ENCODE measurements around the gene RANBP10. TPM values are rescaled to one million over a fixed set of nuclear protein-coding genes. Genes with fewer than 3 reads are reported as not detected.

The RANBP10 gene
- total RNA-seq, 1 experiment from 2014 or later: 10.7 TPM

GRCh38 chr16:67801241-67801640 lies 5.1 kb downstream of the RANBP10 start:
- no peak overlapping the region for H2AFZ ChIP-seq (ENCODE audit: low read length)
- peaks cover 82% of the 10 kb centered on the region for H3K79me2 ChIP-seq (ENCODE audit: low read length)
- no peak overlapping the region for H3K4me2 ChIP-seq (ENCODE audit: low read depth, low read length, poor library complexity, severe bottlenecking)
- no peaks in the 10 kb centered on the region for H3K9me3 ChIP-seq (ENCODE audit: low read length)
- H3K4me3 ChIP-seq (ENCODE audit: low read length): no peak overlapping the region
- H3K27ac ChIP-seq (ENCODE audit: low read length): peak overlapping the region; percentile 62
- peaks cover 14% of the 10 kb centered on the region for H3K36me3 ChIP-seq (ENCODE audit: insufficient read depth, low read length)
- no peaks in the 10 kb centered on the region for H4K20me1 ChIP-seq (ENCODE audit: insufficient read depth, low read depth, low read length)
- peaks cover 28% of the 10 kb centered on the region for H3K4me1 ChIP-seq (ENCODE audit: low read length)
- H3K9me2 ChIP-seq (replicated peaks; ENCODE audit: insufficient read depth, low read length): no peaks in the 10 kb centered on the region
- H3K27me3 ChIP-seq (ENCODE audit: low read length): no peaks in the 10 kb centered on the region
- H3K9ac ChIP-seq (ENCODE audit: low read length): no peak overlapping the region
- no peak for DNase-seq

- Histone ChIP-seq H3K4me1 (ENCODE audit: low read length) (peaks cover 27% of the 10 kb centered on the region), H3K27ac (ENCODE audit: low read length) (no peak overlapping the region)
These were observed 5.9 kb downstream of the RANBP10 start for GRCh38 chr16:67800338-67800926.

GRCh38 chr16:67796099-67796718 lies 10.2 kb downstream of the RANBP10 start:
- Histone ChIP-seq H3K27me3 (ENCODE audit: low read length) (no peaks in the 10 kb centered on the region), H3K4me2 (ENCODE audit: low read depth, low read length, poor library complexity, severe bottlenecking) (no peak overlapping the region), H3K4me3 (ENCODE audit: low read length) (no peak overlapping the region), H3K9me3 (ENCODE audit: low read length) (no peaks in the 10 kb centered on the region), H3K36me3 (ENCODE audit: insufficient read depth, low read length) (no peaks in the 10 kb centered on the region), H3K9ac (ENCODE audit: low read length) (no peak overlapping the region), H3K79me2 (ENCODE audit: low read length) (peaks cover 59% of the 10 kb centered on the region), H3K4me1 (ENCODE audit: low read length) (no peaks in the 10 kb centered on the region), H2AFZ (ENCODE audit: low read length) (no peak overlapping the region), H3K27ac (ENCODE audit: low read length) (no peak overlapping the region), H4K20me1 (ENCODE audit: insufficient read depth, low read depth, low read length) (no peaks in the 10 kb centered on the region), H3K9me2 (replicated peaks; ENCODE audit: insufficient read depth, low read length) (no peaks in the 10 kb centered on the region)
- no peak for DNase-seq

More at GRCh38 chr16:67800338-67800926, 5.9 kb downstream of the RANBP10 start:
- Histone ChIP-seq H3K9me3 (ENCODE audit: low read length) (no peaks in the 10 kb centered on the region), H3K4me3 (ENCODE audit: low read length) (no peak overlapping the region), H3K36me3 (ENCODE audit: insufficient read depth, low read length) (peaks cover 14% of the 10 kb centered on the region), H3K79me2 (ENCODE audit: low read length) (peaks cover 76% of the 10 kb centered on the region), H4K20me1 (ENCODE audit: insufficient read depth, low read depth, low read length) (no peaks in the 10 kb centered on the region), H3K4me2 (ENCODE audit: low read depth, low read length, poor library complexity, severe bottlenecking) (no peak overlapping the region), H2AFZ (ENCODE audit: low read length) (no peak overlapping the region), H3K27me3 (ENCODE audit: low read length) (no peaks in the 10 kb centered on the region), H3K9me2 (replicated peaks; ENCODE audit: insufficient read depth, low read length) (no peaks in the 10 kb centered on the region), H3K9ac (ENCODE audit: low read length) (no peak overlapping the region)
- no peak for DNase-seq

GRCh38 chr16:67790071-67790470 lies 16.3 kb downstream of the RANBP10 start:
- no peak overlapping the region for H3K27ac ChIP-seq (ENCODE audit: low read length)
- H3K9ac ChIP-seq (ENCODE audit: low read length): no peak overlapping the region
- no peaks in the 10 kb centered on the region for H3K36me3 ChIP-seq (ENCODE audit: insufficient read depth, low read length)
- H3K4me3 ChIP-seq (ENCODE audit: low read length): no peak overlapping the region
- no peak overlapping the region for H2AFZ ChIP-seq (ENCODE audit: low read length)
- no peaks in the 10 kb centered on the region for H3K9me2 ChIP-seq (replicated peaks; ENCODE audit: insufficient read depth, low read length)
- H3K4me1 ChIP-seq (ENCODE audit: low read length): peaks cover 10% of the 10 kb centered on the region
- H3K9me3 ChIP-seq (ENCODE audit: low read length): no peaks in the 10 kb centered on the region
- H3K27me3 ChIP-seq (ENCODE audit: low read length): no peaks in the 10 kb centered on the region
- H4K20me1 ChIP-seq (ENCODE audit: insufficient read depth, low read depth, low read length): no peaks in the 10 kb centered on the region
- no peak overlapping the region for H3K4me2 ChIP-seq (ENCODE audit: low read depth, low read length, poor library complexity, severe bottlenecking)
- no peak for DNase-seq
- peaks cover 51% of the 10 kb centered on the region for H3K79me2 ChIP-seq (ENCODE audit: low read length)

GRCh38 chr16:67786491-67786890 lies 19.9 kb downstream of the RANBP10 start:
- peak overlapping the region; percentile 56 for H3K27ac ChIP-seq (ENCODE audit: low read length)
- H3K4me3 ChIP-seq (ENCODE audit: low read length): no peak overlapping the region
- no peaks in the 10 kb centered on the region for H3K9me3 ChIP-seq (ENCODE audit: low read length)
- H3K9ac ChIP-seq (ENCODE audit: low read length): no peak overlapping the region
- H3K4me2 ChIP-seq (ENCODE audit: low read depth, low read length, poor library complexity, severe bottlenecking): peak overlapping the region; percentile 36
- H3K9me2 ChIP-seq (replicated peaks; ENCODE audit: insufficient read depth, low read length): no peaks in the 10 kb centered on the region
- H2AFZ ChIP-seq (ENCODE audit: low read length): no peak overlapping the region
- H4K20me1 ChIP-seq (ENCODE audit: insufficient read depth, low read depth, low read length): no peaks in the 10 kb centered on the region
- peak; percentile 63 for DNase-seq
- H3K4me1 ChIP-seq (ENCODE audit: low read length): peaks cover 10% of the 10 kb centered on the region
- no peaks in the 10 kb centered on the region for H3K36me3 ChIP-seq (ENCODE audit: insufficient read depth, low read length)
- H3K79me2 ChIP-seq (ENCODE audit: low read length): peaks cover 48% of the 10 kb centered on the region
- H3K27me3 ChIP-seq (ENCODE audit: low read length): no peaks in the 10 kb centered on the region

GRCh38 chr16:67783353-67783725 lies 23.0 kb downstream of the RANBP10 start:
- no peak overlapping the region for H3K9ac ChIP-seq (ENCODE audit: low read length)
- H4K20me1 ChIP-seq (ENCODE audit: insufficient read depth, low read depth, low read length): no peaks in the 10 kb centered on the region
- DNase-seq: no peak
- H3K4me1 ChIP-seq (ENCODE audit: low read length): peaks cover 10% of the 10 kb centered on the region
- H2AFZ ChIP-seq (ENCODE audit: low read length): no peak overlapping the region
- H3K36me3 ChIP-seq (ENCODE audit: insufficient read depth, low read length): no peaks in the 10 kb centered on the region
- H3K27me3 ChIP-seq (ENCODE audit: low read length): no peaks in the 10 kb centered on the region
- H3K9me3 ChIP-seq (ENCODE audit: low read length): no peaks in the 10 kb centered on the region
- H3K4me2 ChIP-seq (ENCODE audit: low read depth, low read length, poor library complexity, severe bottlenecking): no peak overlapping the region
- no peak overlapping the region for H3K4me3 ChIP-seq (ENCODE audit: low read length)
- no peak overlapping the region for H3K27ac ChIP-seq (ENCODE audit: low read length)
- H3K79me2 ChIP-seq (ENCODE audit: low read length): peaks cover 50% of the 10 kb centered on the region
- no peaks in the 10 kb centered on the region for H3K9me2 ChIP-seq (replicated peaks; ENCODE audit: insufficient read depth, low read length)

GRCh38 chr16:67782567-67783352 lies 23.6 kb downstream of the RANBP10 start:
- Histone ChIP-seq H3K4me3 (ENCODE audit: low read length) (no peak overlapping the region), H3K79me2 (ENCODE audit: low read length) (peaks cover 54% of the 10 kb centered on the region), H3K27ac (ENCODE audit: low read length) (no peak overlapping the region), H3K4me1 (ENCODE audit: low read length) (peaks cover 10% of the 10 kb centered on the region), H4K20me1 (ENCODE audit: insufficient read depth, low read depth, low read length) (no peaks in the 10 kb centered on the region), H3K9me3 (ENCODE audit: low read length) (no peaks in the 10 kb centered on the region), H2AFZ (ENCODE audit: low read length) (no peak overlapping the region), H3K27me3 (ENCODE audit: low read length) (no peaks in the 10 kb centered on the region), H3K9me2 (replicated peaks; ENCODE audit: insufficient read depth, low read length) (no peaks in the 10 kb centered on the region), H3K9ac (ENCODE audit: low read length) (no peak overlapping the region), H3K4me2 (ENCODE audit: low read depth, low read length, poor library complexity, severe bottlenecking) (no peak overlapping the region), H3K36me3 (ENCODE audit: insufficient read depth, low read length) (no peaks in the 10 kb centered on the region)
- DNase-seq: no peak

GRCh38 chr16:67781565-67781921 lies 24.8 kb downstream of the RANBP10 start:
- H3K9ac ChIP-seq (ENCODE audit: low read length): no peak overlapping the region
- no peaks in the 10 kb centered on the region for H3K9me3 ChIP-seq (ENCODE audit: low read length)
- no peak overlapping the region for H3K4me2 ChIP-seq (ENCODE audit: low read depth, low read length, poor library complexity, severe bottlenecking)
- H3K36me3 ChIP-seq (ENCODE audit: insufficient read depth, low read length): no peaks in the 10 kb centered on the region
- no peak overlapping the region for H2AFZ ChIP-seq (ENCODE audit: low read length)
- H3K4me3 ChIP-seq (ENCODE audit: low read length): no peak overlapping the region
- no peak overlapping the region for H3K27ac ChIP-seq (ENCODE audit: low read length)
- no peaks in the 10 kb centered on the region for H3K27me3 ChIP-seq (ENCODE audit: low read length)
- no peak for DNase-seq
- H3K4me1 ChIP-seq (ENCODE audit: low read length): peaks cover 4% of the 10 kb centered on the region
- no peaks in the 10 kb centered on the region for H4K20me1 ChIP-seq (ENCODE audit: insufficient read depth, low read depth, low read length)
- no peaks in the 10 kb centered on the region for H3K9me2 ChIP-seq (replicated peaks; ENCODE audit: insufficient read depth, low read length)
- H3K79me2 ChIP-seq (ENCODE audit: low read length): peaks cover 47% of the 10 kb centered on the region
